Activated B cell treated with CpG ODN at 0.5 μM for 24 hours (primary cell): Measurements from ENCODE around the gene CA6. TPM values are rescaled to one million over a fixed set of nuclear protein-coding genes. Genes with fewer than 3 reads are reported as not detected.
"Not testable (repeated sequence)": the region's sequence is repeated elsewhere in the genome, so short reads cannot be mapped to it uniquely, and the experiment has no call there.

Experiments
- ATAC-seq: fragments of 200-7000 bp; cut with Tn5 transposase; one replicate; pipeline ENCODE4 v1.10.0; 2021; ENCODE audit warnings: low read depth, mild to moderate bottlenecking, moderate library complexity
- CTCF ChIA-PET: fragments of 350-600 bp; sonication (Branson Sonifier 250); formaldehyde crosslinking; loops from one replicate; lab custom pipeline; 2021; ENCODE audit warnings: antibody characterized with exemption; lab: Charles Lee
- POLR2A ChIA-PET: fragments of 350-600 bp; sonication (Branson Sonifier 250); formaldehyde crosslinking; loops from one replicate; lab custom pipeline; 2021; ENCODE audit warnings: antibody characterized with exemption; lab: Charles Lee
- DNase-seq: peaks from one replicate; pipeline ENCODE4 v3.0.0; 2022
- H3K27ac Mint-ChIP-seq: one replicate; pipeline ENCODE4 v1.8.0; 2020; ENCODE audit warnings: mixed read lengths
- H3K27me3 Mint-ChIP-seq: one replicate; pipeline ENCODE4 v1.8.0; 2021; ENCODE audit warnings: mixed read lengths
- H3K36me3 Mint-ChIP-seq: one replicate; pipeline ENCODE4 v1.8.0; 2021; ENCODE audit warnings: low read depth, mixed read lengths
- H3K4me1 Mint-ChIP-seq: one replicate; pipeline ENCODE4 v1.8.0; 2021; ENCODE audit warnings: mixed read lengths
- H3K4me3 Mint-ChIP-seq: one replicate; pipeline ENCODE4 v1.8.0; 2020; ENCODE audit warnings: mild to moderate bottlenecking, mixed read lengths
- H3K9me3 Mint-ChIP-seq: one replicate; pipeline ENCODE4 v1.8.0; 2020; ENCODE audit warnings: mixed read lengths
- CTCF ChIP-seq: fragments of 200-600 bp; IDR thresholded peaks from one replicate; pipeline ENCODE4 v1.8.0; 2022; ENCODE audit warnings: antibody characterized with exemption, mild to moderate bottlenecking
- intact Hi-C: fragments of 100-400 bp; cut with micrococcal nuclease; formaldehyde crosslinking; loops from one replicate; pipeline ENCODE4 v1.15.1; 2024
- total RNA-seq: library from RNA; stranded (reverse); gene quantifications from 2 replicates; pipeline ENCODE4 v1.2.3, GENCODE V29; 2022

Gene CA6
- total RNA-seq, 1 donor from 2014 or later: not detected

- TF ChIP-seq CTCF: no peak
- ChIA-PET CTCF (no interaction called here), POLR2A (no interaction called here)
- Mint-ChIP-seq H3K36me3 (no peaks in the 10 kb centered on the region), H3K4me3 (no peak overlapping the region), H3K27me3 (peaks cover 9% of the 10 kb centered on the region), H3K27ac (no peak overlapping the region), H3K9me3 (no peaks in the 10 kb centered on the region), H3K4me1 (no peaks in the 10 kb centered on the region)
- DNase-seq: no peak
- ATAC-seq: no peak
- intact Hi-C loops: no loop called here
These were observed 34.8 kb upstream of the CA6 start for GRCh38 chr1:8910914-8911313.

- Mint-ChIP-seq H3K9me3 (no peaks in the 10 kb centered on the region), H3K4me1 (no peaks in the 10 kb centered on the region), H3K36me3 (no peaks in the 10 kb centered on the region), H3K27me3 (peaks cover 9% of the 10 kb centered on the region), H3K4me3 (no peak overlapping the region), H3K27ac (no peak overlapping the region)
- POLR2A ChIA-PET: no interaction called here
- TF ChIP-seq CTCF: no peak
- DNase-seq (no peak), ATAC-seq (no peak)
- CTCF ChIA-PET: no interaction called here
- intact Hi-C loops: no loop called here
These were observed 34.0 kb upstream of the CA6 start for GRCh38 chr1:8911416-8912309.

GRCh38 chr1:8913457-8913856 lies 32.2 kb upstream of the CA6 start:
- H3K27ac Mint-ChIP-seq: no peak overlapping the region
- ChIA-PET CTCF (interaction anchor here (1.4 kb wide), 1 partner anchor 65 kb away, joined by 3 read pairs; no protein-coding TSS in a partner anchor), POLR2A (no interaction called here)
- H3K27me3 Mint-ChIP-seq: peaks cover 9% of the 10 kb centered on the region
- ATAC-seq (no peak), DNase-seq (no peak)
- no peaks in the 10 kb centered on the region for H3K36me3 Mint-ChIP-seq
- intact Hi-C loops: no loop called here
- no peaks in the 10 kb centered on the region for H3K4me1 Mint-ChIP-seq
- no peak for TF ChIP-seq CTCF
- H3K9me3 Mint-ChIP-seq: no peaks in the 10 kb centered on the region
- H3K4me3 Mint-ChIP-seq: no peak overlapping the region

- H3K4me3 Mint-ChIP-seq: no peak overlapping the region
- ATAC-seq (no peak), DNase-seq (no peak)
- no peaks in the 10 kb centered on the region for H3K36me3 Mint-ChIP-seq
- H3K9me3 Mint-ChIP-seq: no peaks in the 10 kb centered on the region
- ChIA-PET POLR2A (interaction anchor here (0.6 kb wide), 1 partner anchor 189 kb away, joined by 5 read pairs; no protein-coding TSS in a partner anchor), CTCF (interaction anchor here (1.2 to 1.4 kb wide), 2 partner anchors 55 to 66 kb away, joined by 3 to 4 read pairs; no protein-coding TSS in a partner anchor)
- H3K27me3 Mint-ChIP-seq: peaks cover 9% of the 10 kb centered on the region
- intact Hi-C loops: no loop called here
- H3K4me1 Mint-ChIP-seq: no peaks in the 10 kb centered on the region
- TF ChIP-seq CTCF: no peak
- H3K27ac Mint-ChIP-seq: no peak overlapping the region
These were observed 31.2 kb upstream of the CA6 start for GRCh38 chr1:8914466-8914865.

GRCh38 chr1:8915446-8915845 lies 30.2 kb upstream of the CA6 start:
- POLR2A ChIA-PET: no interaction called here
- H3K9me3 Mint-ChIP-seq: no peaks in the 10 kb centered on the region
- no peak for ATAC-seq
- H3K36me3 Mint-ChIP-seq: no peaks in the 10 kb centered on the region
- intact Hi-C loops: no loop called here
- peaks cover 5% of the 10 kb centered on the region for H3K27me3 Mint-ChIP-seq
- TF ChIP-seq CTCF: no peak
- H3K4me3 Mint-ChIP-seq: no peak overlapping the region
- no peaks in the 10 kb centered on the region for H3K4me1 Mint-ChIP-seq
- H3K27ac Mint-ChIP-seq: no peak overlapping the region
- DNase-seq: no peak
- CTCF ChIA-PET: interaction anchor here (0.5 to 0.8 kb wide), 2 partner anchors 17 to 187 kb away, joined by 4 to 5 read pairs; no protein-coding TSS in a partner anchor

- ATAC-seq, intact Hi-C loops, POLR2A ChIA-PET, H3K9me3 Mint-ChIP-seq, H3K27ac Mint-ChIP-seq, H3K4me1 Mint-ChIP-seq, H3K27me3 Mint-ChIP-seq, H3K36me3 Mint-ChIP-seq, DNase-seq, H3K4me3 Mint-ChIP-seq: not testable (repeated sequence)
- CTCF ChIA-PET: interaction anchor here (0.7 to 2.8 kb wide), 6 partner anchors 69 to 193 kb away, joined by 3 to 11 read pairs (median 4); no protein-coding TSS in a partner anchor
These were observed 28.1 kb upstream of the CA6 start for GRCh38 chr1:8917536-8917935.
